IPS-15b (cell line): ENCODE measurements around the gene PTGIS.

ENCODE experiments used
- H3K27me3 ChIP-seq: one replicate; pipeline ENCODE4 v1.6.1; 2013; ENCODE audit warnings: low read length; ENCODE audit not compliant: control insufficient read depth, insufficient read depth
- H3K36me3 ChIP-seq: one replicate; pipeline ENCODE4 v1.6.1; 2013; ENCODE audit warnings: low read length; ENCODE audit not compliant: control insufficient read depth, insufficient read depth
- H3K4me1 ChIP-seq: one replicate; pipeline ENCODE4 v1.6.1; 2013; ENCODE audit warnings: mild to moderate bottlenecking, low read length; ENCODE audit not compliant: control insufficient read depth, insufficient read depth
- H3K4me3 ChIP-seq: one replicate; pipeline ENCODE4 v1.5.1; 2013; ENCODE audit warnings: low read depth, low read length
- H3K9ac ChIP-seq: one replicate; pipeline ENCODE4 v1.6.1; 2013; ENCODE audit warnings: low read depth, mild to moderate bottlenecking, low read length
- H3K9me3 ChIP-seq: one replicate; pipeline ENCODE4 v1.6.1; 2013; ENCODE audit warnings: mild to moderate bottlenecking, low read length; ENCODE audit not compliant: control insufficient read depth, insufficient read depth

The PTGIS gene

DNA sequence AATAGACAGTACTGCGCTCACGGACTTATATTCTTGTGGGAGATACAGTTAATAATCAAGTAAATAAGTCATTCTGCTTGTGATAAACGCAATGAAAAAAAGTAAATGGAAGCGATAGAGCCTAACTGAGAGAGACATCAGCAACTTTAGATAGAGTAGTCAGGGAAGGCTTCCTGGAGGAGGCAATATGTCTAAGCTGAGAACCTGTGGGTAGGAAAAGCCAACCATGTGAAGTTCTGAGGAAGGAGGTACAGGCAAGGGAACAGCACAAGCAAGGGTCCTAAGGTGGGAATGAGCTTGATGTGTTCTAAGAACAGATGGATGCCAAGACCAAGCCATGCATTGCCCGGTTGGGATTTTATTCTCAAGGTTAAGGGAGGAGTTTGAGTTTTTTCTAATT lies 78.2 kb downstream of the PTGIS start:
- no peak overlapping the region for H3K4me3 ChIP-seq
- H3K9ac ChIP-seq: no peak overlapping the region
- H3K27me3 ChIP-seq: peaks cover 15% of the 10 kb centered on the region
- H3K4me1 ChIP-seq: no peaks in the 10 kb centered on the region
- H3K36me3 ChIP-seq: no peaks in the 10 kb centered on the region
- no peaks in the 10 kb centered on the region for H3K9me3 ChIP-seq

- Histone ChIP-seq H3K4me1 (no peaks in the 10 kb centered on the region), H3K36me3 (no peaks in the 10 kb centered on the region), H3K27me3 (peaks cover 24% of the 10 kb centered on the region), H3K4me3 (no peak overlapping the region), H3K9ac (no peak overlapping the region), H3K9me3 (no peaks in the 10 kb centered on the region)
Observed at GRCh38 chr20:49486064-49486463, 81.9 kb downstream of the PTGIS start.

DNA sequence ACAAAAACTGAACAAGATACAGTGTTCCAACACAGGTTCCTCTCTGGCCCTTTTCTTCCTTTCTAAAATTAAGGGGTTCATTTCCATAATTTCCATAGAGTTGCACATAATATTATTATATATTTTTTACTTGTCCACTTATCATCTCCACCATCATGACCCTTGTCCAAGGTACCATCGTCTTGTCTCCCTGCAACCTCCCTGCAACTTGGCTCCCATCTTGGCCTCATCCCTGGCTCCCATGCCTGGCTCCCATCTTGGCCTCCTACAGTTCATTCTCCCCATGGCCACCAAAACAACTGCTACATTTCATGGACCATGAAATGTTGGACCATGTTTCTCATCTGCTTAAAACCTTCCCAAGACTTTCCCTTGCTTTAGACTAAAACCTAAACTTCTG lies 82.4 kb downstream of the PTGIS start:
- Histone ChIP-seq H3K27me3 (peaks cover 24% of the 10 kb centered on the region), H3K4me3 (no peak overlapping the region), H3K9me3 (no peaks in the 10 kb centered on the region)

GRCh38 chr20:49484180-49485140 lies 83.5 kb downstream of the PTGIS start:
- Histone ChIP-seq H3K4me3 (peak overlapping the region; percentile 78), H3K27me3 (peaks cover 24% of the 10 kb centered on the region), H3K4me1 (no peaks in the 10 kb centered on the region), H3K9me3 (no peaks in the 10 kb centered on the region), H3K9ac (no peak overlapping the region), H3K36me3 (no peaks in the 10 kb centered on the region)

More for the DNA sequence above, 82.4 kb downstream of the PTGIS start:
- H3K36me3 ChIP-seq: no peaks in the 10 kb centered on the region
- no peak overlapping the region for H3K9ac ChIP-seq
- H3K4me1 ChIP-seq: no peaks in the 10 kb centered on the region

- Histone ChIP-seq H3K4me1 (no peaks in the 10 kb centered on the region), H3K9ac (no peak overlapping the region), H3K9me3 (no peaks in the 10 kb centered on the region), H3K4me3 (peak overlapping the region; percentile 79), H3K27me3 (peaks cover 24% of the 10 kb centered on the region), H3K36me3 (no peaks in the 10 kb centered on the region)
Observed at GRCh38 chr20:49483696-49484123, 84.2 kb downstream of the PTGIS start.

DNA sequence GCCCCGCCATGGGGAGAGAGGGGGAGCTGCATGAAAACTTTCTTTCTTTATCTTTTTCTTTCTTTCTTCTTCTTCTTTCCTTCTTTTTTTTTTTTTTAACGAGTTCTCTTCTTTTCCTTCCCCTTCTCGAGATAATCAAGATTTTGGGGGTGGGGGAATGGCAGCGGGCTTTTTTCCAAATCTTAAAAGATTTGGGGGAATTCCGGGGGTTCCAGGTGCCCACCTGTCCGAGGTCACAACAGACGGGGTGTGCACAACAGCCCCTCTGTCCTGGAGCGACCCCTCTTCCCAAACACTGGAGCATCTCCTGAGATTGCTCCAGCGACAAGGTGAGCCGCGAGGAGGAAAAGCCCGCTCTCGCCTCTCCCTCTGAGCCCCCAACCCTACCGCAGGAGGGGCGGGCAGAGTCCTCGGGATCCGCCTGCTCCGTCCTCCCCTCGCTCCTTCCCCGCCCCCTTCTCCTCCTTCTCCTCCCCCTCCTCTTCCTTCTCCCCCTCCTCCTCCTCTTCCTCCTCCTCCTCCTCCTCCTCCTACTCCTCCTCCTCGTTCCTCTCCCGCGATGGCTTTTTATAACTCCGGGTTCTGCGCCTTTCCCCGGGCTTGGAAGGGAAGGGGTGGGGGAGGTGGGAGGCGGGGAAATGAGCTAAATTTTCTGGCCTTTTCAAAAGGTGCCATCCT lies 84.8 kb downstream of the PTGIS start:
- Histone ChIP-seq H3K9ac (no peak overlapping the region), H3K36me3 (no peaks in the 10 kb centered on the region), H3K4me1 (no peaks in the 10 kb centered on the region), H3K27me3 (peaks cover 24% of the 10 kb centered on the region), H3K9me3 (no peaks in the 10 kb centered on the region), H3K4me3 (peak overlapping the region; percentile 79)

DNA sequence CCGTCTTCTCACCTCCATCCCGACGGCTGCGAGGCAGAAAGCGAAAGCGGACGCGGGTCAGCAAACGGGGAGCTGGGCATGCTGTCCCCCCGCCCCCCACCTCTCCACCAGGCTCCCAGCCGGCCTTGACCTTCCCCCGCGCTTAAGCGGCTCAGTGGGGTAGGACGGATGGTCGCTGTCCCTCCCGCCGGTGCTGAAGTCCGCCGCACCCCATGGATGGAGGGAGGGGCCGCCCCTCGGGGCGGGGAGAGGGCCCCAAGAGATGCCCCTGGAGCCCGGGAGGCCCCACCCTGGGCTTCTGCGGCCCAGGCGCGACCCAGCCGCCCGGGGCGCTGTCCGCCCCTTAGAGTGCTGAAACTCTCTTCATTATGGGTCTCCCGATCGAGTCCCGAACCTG lies 85.3 kb downstream of the PTGIS start, which contains the start of gene KCNB1:
Gene KCNB1, minus strand, starts transcription at position 48 of the 397 bp plus-strand sequence. CDS start 188 bp downstream, outside the sequence.
- Histone ChIP-seq H3K27me3 (peaks cover 24% of the 10 kb centered on the region), H3K9ac (no peak within 1 kb of the TSS), H3K9me3 (no peaks in the 10 kb centered on the region), H3K36me3 (no peaks in the 10 kb centered on the region), H3K4me3 (peak within 1 kb of the TSS; percentile 79), H3K4me1 (no peaks in the 10 kb centered on the region)

GRCh38 chr20:49482173-49482572 lies 85.8 kb downstream of the PTGIS start:
- H3K27me3 ChIP-seq: peaks cover 24% of the 10 kb centered on the region
- no peak overlapping the region for H3K4me3 ChIP-seq
- H3K9me3 ChIP-seq: no peaks in the 10 kb centered on the region
- H3K9ac ChIP-seq: no peak overlapping the region
- no peaks in the 10 kb centered on the region for H3K36me3 ChIP-seq
- no peaks in the 10 kb centered on the region for H3K4me1 ChIP-seq

DNA sequence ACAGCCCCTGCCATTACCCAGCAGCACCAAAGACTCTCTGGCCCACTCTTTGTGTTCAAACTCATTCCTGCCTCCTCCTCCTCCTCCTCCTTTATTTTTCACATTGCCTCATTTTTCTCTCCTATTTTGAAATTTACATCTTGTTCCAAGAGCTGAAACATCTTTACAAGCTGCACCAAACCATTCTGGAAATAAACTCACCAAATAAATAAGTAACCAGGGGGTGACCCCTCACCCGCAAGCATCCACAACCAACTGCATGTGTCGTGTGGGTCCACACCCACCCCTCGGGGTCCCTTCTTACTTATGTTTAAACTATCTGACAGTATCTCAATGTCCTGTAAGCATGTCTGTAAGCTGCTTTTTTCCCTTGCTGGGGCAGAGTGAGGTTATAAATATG lies 86.8 kb downstream of the PTGIS start:
- no peaks in the 10 kb centered on the region for H3K36me3 ChIP-seq
- H3K9me3 ChIP-seq: no peaks in the 10 kb centered on the region
- no peak overlapping the region for H3K9ac ChIP-seq
- H3K4me1 ChIP-seq: no peaks in the 10 kb centered on the region
- no peak overlapping the region for H3K4me3 ChIP-seq
- H3K27me3 ChIP-seq: peaks cover 22% of the 10 kb centered on the region

DNA sequence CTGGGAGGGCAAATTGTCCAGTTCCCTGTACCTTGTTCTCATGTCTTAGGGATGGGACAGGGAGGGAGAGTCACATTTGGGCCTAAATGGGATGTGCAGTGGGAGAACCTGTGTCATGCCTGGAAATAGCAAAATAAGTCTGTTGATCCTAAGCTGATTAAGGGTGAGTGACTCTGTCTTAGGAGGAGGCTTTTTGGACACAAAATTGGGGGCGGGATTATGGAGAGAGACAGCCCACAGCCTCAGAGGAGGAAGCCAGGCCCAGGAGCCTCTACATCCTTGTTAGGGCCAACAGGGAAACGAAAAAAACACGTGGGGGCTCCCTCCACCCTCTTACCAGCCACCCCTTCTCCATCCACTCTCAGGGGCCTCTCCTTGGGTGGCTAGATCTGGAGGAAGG lies 87.7 kb downstream of the PTGIS start:
- Histone ChIP-seq H3K36me3 (no peaks in the 10 kb centered on the region), H3K4me3 (no peak overlapping the region), H3K9ac (no peak overlapping the region), H3K4me1 (no peaks in the 10 kb centered on the region), H3K9me3 (no peaks in the 10 kb centered on the region), H3K27me3 (peaks cover 15% of the 10 kb centered on the region)

DNA sequence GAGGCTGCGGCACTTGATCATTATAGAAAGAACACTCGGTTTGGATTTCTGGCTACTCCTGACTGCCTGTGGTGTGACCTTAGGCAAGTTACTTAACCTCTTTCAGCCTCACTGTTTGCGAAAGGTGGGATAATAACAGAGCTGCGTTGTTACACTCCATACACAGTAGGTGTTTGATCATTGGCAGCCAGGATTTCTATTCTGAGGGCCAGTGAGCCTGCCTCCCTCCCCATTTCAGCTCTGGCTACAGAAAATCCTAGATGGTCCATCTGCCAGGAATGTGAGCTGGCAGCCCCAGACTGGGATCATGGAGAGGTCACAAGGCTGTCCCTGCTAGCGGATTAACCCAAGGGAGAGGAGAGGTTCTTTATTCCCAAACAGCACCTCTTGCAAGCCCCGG lies 88.2 kb downstream of the PTGIS start:
- Histone ChIP-seq H3K9ac (no peak overlapping the region), H3K4me1 (no peaks in the 10 kb centered on the region), H3K4me3 (no peak overlapping the region), H3K27me3 (peaks cover 11% of the 10 kb centered on the region), H3K36me3 (no peaks in the 10 kb centered on the region), H3K9me3 (no peaks in the 10 kb centered on the region)
